HG03565 (cell line): ENCODE results near the gene EMP1.

Source experiments
- ATAC-seq: cut with Tn5 transposase; IDR thresholded peaks from one replicate; pipeline ENCODE4 v1.9.1; 2021; ENCODE audit warnings: mild to moderate bottlenecking, moderate library complexity; ENCODE audit not compliant: unreplicated experiment

The EMP1 gene

GRCh38 chr12:13171921-13172859 is 24.3 kb upstream of the EMP1 start:
- ATAC-seq: no peak

GRCh38 chr12:13173012-13173932 is 23.3 kb upstream of the EMP1 start:
- ATAC-seq: peak; percentile 90

DNA sequence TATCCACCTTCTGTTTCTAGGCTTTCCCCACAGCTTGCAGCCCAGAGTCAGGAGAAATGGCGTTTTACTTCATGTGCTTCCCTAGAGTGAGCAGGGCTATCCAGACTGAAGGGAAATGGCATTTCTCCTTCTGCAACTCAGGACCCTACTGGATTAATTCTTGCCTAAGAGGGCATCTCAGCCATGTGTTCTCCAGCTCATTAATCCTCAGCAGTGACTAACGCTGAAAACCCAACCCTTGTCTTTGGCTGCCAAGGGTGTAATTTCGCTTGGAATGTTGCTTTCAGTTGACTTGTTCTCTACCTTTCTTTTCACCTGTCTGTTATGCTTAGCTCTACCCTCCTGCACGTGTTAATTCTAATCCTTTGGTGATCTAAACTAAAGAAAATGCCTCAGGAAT is 21.0 kb upstream of the EMP1 start:
- no peak for ATAC-seq

GRCh38 chr12:13176256-13176655 is 20.3 kb upstream of the EMP1 start:
- ATAC-seq: no peak

DNA sequence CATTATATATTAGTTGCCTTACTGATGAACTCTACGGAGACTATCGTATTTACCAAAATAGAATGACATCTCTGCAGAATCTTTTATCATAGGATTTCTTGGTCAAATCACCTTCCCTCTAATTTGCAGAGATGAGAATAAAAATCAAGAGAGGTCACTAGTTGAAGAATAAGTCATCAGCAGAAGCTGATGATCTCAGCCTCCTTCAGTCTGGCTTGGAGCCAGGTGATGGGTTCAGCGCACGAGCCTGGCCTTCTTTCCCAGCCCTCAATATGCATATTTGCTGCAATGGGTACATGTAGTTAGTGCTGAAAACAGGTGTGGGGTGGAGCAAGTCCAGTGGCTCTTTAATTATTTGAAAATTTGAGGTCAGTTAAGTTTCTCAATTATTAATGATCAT is 19.2 kb upstream of the EMP1 start:
- no peak for ATAC-seq

DNA sequence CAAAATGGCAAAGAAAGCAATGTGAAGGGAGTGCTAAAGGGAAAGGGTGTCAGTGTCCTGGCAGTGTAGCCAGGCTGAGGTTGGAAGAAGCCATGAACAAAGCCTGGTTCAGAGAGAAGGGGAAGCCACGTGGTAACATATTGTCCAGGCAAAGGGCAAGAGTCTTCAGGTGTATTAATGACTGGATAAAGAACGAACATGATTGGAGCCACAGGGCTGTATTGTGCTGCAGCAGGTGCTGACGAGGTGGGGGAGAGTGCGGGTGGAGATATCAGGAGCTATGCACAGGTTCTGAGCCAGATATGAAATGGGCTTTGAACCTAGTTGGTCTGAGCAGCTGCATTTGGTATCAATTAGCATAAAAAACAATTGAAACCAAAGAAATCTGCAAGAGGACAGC is 18.6 kb upstream of the EMP1 start:
- no peak for ATAC-seq

DNA sequence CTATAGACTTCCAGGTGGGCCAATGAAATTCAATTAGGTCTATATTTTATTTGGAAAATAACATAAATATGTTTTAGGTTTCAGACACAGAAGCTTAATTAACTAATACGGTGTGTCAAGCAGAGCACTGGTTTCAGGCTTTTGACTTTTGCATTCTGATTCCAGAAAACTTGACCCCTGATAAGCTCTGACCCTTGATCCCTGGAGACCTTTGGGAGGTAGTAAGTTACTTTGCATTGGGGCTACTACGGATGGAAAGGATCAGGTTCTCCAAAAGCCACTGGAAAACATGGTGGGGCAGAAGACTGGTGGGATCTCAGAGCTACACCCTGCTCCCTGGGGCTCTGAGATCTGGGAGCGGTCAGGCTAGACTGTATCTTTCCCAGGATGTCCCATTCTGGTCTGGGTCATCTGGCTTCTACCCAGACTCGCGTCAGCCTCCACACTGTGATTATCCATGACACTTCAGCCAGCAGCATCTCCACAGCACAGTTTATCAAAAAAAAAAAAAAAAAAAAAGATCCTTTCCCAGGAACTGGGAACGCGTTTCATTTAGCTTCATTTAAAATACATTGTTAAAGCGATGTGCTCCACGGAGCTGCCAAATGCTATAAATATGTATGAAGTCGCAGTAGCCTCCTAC is 17.8 kb upstream of the EMP1 start:
- no peak for ATAC-seq

DNA sequence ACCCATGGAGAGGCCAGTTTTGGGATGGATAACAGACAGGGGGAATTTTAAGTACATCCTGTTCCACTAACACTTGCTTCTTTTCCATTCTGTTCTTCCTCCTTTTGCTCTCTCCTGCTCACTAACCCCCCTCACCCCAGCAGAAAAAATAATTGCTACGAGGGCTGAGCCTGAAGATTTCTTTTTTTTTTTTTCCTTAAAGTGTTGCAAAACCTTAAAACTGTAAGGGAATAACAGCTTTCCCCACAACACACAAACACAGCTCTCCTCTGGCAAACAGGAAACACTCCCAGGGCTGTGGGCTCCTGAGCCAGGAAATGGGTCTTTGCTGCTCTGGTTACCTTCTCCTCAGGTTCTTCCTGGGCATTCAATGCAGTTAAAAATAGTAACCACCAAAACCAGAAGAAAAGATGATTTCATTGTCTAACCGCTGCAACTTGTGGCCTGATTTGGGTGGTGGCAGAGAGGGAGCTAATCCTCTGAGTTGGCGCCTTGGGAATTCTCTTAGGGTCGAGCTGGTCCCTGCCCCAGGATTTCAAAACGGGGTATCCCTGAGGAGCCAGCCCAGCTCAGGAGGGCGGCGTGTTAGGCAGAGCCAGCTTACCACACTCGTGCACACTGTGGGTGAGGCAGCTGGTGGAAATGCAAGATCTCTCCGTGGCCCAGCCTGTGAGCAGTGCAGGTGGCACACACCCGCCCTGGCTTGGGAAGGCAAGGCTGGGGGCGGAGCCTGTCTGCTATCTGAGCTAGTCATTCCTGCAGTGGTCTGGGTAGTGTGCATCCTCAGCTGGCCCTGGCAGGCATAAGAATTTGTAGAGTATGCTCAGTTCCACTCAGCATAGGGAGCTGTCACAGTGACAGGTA is 17.1 kb upstream of the EMP1 start:
- ATAC-seq: peak; percentile 53

DNA sequence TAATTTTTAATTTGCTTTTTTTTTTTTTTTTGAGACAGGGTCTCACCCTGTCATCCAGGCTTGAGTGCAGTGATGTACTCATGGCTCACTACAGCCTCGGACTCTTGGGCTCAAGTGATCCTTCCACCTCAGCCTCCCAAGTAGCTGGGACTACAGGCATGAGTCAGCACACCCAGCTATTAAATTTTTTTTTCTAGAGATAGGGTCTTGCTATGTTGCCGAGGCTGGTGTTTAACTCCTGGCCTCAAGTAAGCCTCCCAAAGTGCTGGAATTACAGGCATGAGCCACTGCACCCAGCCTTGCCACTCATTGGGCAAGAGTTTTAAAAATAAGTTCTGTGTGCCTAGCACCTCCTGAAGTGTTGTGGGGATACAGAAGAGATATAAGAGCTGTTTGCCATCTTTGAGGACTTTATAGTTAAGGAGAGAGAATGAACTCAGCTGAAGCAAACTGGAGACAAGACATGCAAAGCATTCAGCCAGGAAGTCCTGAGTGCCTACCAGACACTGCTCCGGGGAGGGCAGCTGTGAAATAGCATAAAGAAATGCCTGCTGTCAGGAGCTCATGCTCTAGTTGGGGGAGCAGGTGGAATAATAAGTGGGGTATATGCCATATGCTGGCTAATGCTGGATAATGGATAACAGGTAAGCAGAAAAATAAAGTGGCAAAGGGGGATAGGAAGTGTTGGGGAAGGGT is 15.0 kb upstream of the EMP1 start:
- no peak for ATAC-seq

DNA sequence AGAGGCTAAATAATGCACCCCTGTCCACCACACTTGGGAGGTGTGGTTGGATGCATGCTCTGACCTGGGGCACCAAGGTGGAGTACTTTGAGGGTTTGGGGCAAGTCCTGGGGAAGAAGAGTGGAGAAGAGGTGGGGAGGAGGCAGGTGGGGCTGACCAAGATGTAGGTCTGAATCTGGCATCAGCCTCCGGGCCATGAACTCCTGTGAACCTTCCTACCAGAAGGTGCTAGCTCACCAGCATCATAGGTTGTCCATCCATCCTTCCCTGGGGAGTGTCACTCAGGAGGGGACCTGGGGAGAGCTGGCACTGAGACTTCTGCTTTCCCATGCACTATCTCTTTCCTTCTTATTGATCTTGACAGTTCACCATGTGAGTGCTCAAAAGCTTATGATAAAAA is 13.6 kb upstream of the EMP1 start:
- no peak for ATAC-seq

GRCh38 chr12:13183620-13184019 is 12.9 kb upstream of the EMP1 start:
- no peak for ATAC-seq

- ATAC-seq: no peak
Measured at GRCh38 chr12:13186302-13186701, 10.2 kb upstream of the EMP1 start.

DNA sequence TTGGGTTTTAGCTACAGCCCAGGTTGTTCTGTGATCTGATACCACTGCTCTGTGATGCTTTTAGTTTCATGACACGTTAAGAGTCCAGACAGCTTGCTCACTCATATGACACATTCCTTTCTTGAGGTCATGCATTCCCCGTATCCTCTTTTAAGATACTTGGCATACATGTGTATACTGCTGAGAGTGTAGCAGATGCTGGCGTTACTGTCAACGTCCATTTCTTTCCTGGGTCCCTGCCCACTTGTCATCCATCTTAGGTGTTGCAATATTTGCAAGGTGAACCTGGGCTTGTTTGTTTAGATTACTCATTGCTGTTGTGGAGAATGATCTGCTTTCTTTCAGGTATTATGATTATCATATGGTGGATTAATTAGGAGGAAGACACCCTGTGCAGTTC is 9.1 kb upstream of the EMP1 start:
- no peak for ATAC-seq

GRCh38 chr12:13189264-13189663 is 7.3 kb upstream of the EMP1 start:
- no peak for ATAC-seq

- ATAC-seq: no peak
Measured at GRCh38 chr12:13190275-13190674, 6.3 kb upstream of the EMP1 start.

- no peak for ATAC-seq
Measured at GRCh38 chr12:13192719-13193118, 3.8 kb upstream of the EMP1 start.

DNA sequence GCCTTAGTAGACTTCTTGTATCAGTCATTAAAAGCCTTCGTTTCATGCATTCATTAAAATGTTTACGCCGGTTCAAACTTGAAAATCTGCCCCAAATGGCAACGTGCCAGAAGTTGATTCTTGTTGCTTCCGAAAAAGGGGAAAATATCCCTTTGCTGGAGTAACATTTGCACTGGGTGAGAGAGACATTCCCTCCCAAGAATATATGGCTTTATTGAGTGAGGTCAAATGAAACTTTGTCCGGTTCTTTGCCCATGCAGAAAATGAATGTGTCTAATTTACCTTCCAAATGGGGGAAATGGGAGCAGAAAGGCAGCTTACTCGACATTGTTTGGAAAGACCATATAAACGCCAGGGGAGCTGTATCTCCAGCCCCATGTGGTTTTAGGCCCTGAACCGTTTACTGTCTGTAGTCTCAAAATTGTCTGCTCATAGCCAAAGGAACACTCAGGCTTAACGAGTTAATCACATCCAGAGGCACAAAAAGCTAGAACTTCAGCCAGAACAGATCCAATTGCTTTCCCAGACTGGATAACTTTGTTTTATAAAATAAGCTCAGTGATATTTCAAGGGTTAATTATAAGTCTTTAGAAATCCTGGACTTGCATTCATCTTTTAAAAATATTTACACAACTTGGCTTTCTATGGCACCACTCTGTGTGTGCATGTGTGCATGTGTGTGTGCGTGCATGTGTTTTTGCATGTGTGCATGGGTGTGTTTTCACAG is 2.9 kb upstream of the EMP1 start:
- no peak for ATAC-seq

DNA sequence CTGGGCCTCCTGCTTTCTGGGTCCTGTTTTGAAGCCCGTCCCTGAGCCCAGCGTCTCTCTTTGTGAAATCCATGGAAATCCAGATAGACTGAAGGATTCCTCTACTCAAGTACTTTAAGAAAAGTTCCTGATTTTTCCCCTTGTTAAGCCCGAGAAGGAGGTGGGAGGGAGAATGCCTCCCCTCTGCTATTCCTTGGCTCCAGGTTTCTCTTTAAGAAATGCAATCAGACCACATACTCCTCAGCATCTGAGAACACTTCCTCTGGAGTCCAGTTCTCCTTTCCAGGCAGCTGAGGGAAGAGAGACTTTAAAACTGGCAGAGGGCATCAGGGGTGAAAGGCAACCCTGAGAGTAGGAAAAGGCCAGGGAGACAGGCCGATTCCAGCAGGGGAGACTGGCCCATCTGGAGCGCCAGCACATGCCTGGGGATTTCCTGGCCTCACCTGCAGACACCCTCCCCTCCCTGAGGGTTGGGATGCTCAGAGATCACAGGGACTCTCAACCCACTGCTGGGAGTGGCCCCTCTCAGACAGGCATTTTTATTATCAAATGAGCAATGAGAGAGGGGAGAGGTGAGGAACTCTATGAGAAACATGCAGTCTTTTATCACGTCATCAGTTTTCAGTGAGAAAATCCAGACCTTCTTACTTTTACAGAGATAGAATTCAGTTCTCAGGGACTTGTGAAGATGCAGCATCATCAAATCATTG is 2.0 kb upstream of the EMP1 start:
- no peak for ATAC-seq
